ENCODE data around the gene SUPT6H.
"Not testable (repeated sequence)": the region's sequence is repeated elsewhere in the genome, so short reads cannot be mapped to it uniquely, and the experiment has no call there.

The SUPT6H gene

DNA sequence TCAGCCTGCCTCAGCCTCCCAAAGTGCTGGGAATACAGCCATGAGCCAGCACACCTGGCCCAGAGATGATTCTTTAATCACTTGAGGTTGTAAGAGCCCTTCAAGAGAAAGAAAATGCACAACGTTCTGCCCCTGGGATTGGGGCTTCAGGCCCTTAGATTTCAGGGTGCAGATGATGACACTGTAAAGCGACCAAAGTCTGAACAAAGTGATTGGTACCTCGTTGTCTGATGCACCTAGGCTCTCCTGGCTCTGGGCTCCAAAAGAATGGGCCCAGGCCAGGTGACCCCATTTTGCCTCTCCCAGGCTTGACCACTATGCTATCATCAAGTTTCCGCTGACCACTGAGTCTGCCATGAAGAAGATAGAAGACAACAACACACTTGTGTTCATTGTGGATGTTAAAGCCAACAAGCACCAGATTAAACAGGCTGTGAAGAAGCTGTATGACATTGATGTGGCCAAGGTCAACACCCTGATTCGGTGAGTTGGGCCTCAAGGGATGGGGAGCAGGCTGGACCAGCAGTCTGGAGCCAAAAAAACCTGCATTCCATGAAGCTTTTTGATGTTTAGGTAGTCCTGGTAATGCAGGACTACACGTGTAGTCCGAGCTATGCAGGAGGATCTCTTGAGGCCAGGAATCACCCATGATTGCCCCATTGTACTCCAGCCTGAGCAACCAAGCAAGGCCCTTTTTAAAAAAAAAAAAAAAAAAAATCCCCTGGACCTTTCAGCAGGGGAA, 60.6 kb downstream of the SUPT6H start:
- DNase-seq (ENCODE audit: low read depth), result no peak
- H3K4me3 ChIP-seq (ENCODE audit: control insufficient read depth, low read depth, low read length), result no peak overlapping the region
- TF ChIP-seq, protein P1, sequence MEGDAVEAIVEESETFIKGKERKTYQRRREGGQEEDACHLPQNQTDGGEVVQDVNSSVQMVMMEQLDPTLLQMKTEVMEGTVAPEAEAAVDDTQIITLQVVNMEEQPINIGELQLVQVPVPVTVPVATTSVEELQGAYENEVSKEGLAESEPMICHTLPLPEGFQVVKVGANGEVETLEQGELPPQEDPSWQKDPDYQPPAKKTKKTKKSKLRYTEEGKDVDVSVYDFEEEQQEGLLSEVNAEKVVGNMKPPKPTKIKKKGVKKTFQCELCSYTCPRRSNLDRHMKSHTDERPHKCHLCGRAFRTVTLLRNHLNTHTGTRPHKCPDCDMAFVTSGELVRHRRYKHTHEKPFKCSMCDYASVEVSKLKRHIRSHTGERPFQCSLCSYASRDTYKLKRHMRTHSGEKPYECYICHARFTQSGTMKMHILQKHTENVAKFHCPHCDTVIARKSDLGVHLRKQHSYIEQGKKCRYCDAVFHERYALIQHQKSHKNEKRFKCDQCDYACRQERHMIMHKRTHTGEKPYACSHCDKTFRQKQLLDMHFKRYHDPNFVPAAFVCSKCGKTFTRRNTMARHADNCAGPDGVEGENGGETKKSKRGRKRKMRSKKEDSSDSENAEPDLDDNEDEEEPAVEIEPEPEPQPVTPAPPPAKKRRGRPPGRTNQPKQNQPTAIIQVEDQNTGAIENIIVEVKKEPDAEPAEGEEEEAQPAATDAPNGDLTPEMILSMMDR (IDR thresholded peaks at IDR 0.05; ENCODE audit: control insufficient read depth, insufficient read depth, low read depth, low read length, missing control alignments), result no peak

DNA sequence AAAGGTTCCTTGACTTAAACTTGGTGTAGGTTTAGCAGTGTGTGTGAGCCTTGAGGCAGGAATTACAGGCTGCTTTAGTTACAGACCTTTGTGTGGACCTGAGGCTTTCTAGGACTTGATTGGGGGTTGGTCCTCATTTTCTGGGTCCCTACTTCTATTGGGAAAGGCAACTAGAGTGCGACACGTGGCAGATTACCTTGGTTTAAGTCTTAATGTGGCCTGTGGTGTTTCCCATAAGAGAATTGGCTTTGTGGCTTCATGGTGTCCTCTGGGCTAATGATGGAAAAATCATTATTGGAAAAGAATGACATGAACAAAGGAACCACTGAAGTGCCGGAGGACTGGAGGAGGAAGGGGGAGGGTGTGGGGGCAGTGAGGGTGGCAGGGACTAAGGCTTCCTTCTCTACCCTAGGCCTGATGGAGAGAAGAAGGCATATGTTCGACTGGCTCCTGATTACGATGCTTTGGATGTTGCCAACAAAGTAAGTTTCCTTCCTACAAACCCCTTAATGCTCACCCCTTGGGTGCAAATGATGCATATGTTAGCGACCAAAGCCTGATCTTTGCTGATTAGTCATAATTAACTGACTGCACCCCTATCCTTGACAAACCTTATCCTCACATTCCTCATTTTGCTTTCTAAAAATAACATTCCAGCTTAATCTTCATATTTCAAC, 61.3 kb downstream of the SUPT6H start:
- no peak overlapping the region for H3K4me3 ChIP-seq (ENCODE audit: control insufficient read depth, low read depth, low read length)
- no peak for DNase-seq (ENCODE audit: low read depth)
- TF ChIP-seq, protein P1 (IDR thresholded peaks at IDR 0.05; ENCODE audit: control insufficient read depth, insufficient read depth, low read depth, low read length, missing control alignments), result no peak

DNA sequence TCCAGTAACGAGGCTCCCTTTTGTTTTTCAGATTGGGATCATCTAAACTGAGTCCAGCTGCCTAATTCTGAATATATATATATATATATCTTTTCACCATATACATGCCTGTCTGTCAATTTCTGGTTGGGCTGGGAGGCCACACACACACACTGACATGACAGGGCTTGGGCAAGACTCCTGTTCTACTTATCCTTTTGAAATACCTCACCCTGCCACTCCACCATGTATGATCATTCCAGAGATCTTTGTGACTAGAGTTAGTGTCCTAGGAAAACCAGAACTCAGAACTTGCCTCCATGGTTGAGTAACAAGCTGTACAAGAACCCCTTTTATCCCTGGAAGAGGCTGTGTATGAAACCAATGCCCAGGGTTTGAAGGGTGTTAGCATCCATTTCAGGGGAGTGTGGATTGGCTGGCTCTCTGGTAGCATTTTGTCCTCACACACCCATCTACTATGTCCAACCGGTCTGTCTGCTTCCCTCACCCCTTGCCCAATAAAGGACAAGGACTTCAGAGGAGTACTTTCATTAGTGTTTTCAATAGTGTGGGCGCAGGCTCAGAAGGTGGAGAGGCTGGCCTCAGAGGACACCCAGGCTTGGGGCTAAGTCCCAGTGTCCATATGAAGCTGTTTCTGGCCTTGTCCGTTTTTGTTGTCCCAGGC, 62.0 kb downstream of the SUPT6H start:
- DNase-seq (ENCODE audit: low read depth); H3K4me3 ChIP-seq (ENCODE audit: control insufficient read depth, low read depth, low read length): not testable (repeated sequence)

DNA sequence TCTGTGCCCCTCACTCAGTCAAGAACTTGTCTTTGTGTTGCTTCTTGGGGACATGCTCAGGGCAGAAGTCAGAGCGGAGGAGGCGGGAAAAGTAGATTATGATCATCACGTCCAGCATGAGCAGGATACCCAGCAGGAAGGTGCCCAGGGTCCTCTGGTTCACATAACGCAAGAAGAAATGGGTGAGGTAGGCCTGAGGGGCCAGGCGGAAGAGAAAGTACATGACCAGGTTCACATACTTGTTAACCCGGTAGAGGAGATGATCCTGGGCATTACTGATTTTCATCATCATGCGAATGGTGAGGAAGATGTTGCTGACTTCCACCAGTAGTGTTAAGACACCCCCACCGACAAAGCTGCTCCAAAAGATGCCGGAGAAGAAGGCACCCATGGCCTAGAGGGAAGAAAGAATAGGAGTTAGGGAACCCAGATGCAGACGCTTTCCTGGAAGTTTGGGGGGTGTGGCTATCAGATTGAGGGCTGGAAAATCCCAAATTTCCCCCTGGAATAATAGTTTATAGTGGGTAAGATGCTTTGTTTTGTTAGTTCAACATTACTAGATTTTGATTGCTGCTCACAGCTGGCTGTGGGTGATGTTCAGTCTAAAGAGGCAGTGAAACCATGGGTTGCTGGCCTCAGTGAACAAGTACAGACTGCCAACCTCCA, 62.6 kb downstream of the SUPT6H start:
- no peak for DNase-seq (ENCODE audit: low read depth)
- TF ChIP-seq, protein P1 (IDR thresholded peaks at IDR 0.05; ENCODE audit: control insufficient read depth, insufficient read depth, low read depth, low read length, missing control alignments), result no peak

DNA sequence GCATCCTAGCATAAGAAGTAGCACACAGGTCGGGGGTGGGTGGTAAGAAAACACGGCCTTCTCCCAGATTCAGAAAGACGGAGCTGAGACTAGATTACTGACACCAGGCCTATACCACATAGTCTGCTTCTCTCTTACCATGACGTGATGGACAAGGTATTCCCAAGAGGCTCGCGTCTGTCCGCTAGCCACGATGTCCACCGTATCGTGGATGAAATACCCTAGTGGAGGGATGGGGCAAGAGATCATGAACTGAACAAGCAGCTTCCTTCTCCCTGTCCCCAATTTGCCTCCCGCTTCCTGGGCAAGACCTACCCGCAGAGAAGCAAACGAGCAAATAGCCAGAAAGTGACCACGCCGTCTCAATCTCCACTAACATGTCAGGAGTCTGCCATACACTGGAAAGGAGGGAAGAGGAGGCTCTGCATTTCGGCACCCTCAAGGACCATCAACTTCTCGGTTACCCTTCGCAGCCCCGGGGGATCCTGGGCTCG, 63.2 kb downstream of the SUPT6H start:
- DNase-seq (ENCODE audit: low read depth), result no peak
- H3K4me3 ChIP-seq (ENCODE audit: control insufficient read depth, low read depth, low read length), result peak overlapping the region; percentile 60
- TF ChIP-seq, protein P1 (IDR thresholded peaks at IDR 0.05; ENCODE audit: control insufficient read depth, insufficient read depth, low read depth, low read length, missing control alignments), result peak; percentile 25

More for the DNA sequence above, 62.6 kb downstream of the SUPT6H start:
- no peak overlapping the region for H3K4me3 ChIP-seq (ENCODE audit: control insufficient read depth, low read depth, low read length)

DNA sequence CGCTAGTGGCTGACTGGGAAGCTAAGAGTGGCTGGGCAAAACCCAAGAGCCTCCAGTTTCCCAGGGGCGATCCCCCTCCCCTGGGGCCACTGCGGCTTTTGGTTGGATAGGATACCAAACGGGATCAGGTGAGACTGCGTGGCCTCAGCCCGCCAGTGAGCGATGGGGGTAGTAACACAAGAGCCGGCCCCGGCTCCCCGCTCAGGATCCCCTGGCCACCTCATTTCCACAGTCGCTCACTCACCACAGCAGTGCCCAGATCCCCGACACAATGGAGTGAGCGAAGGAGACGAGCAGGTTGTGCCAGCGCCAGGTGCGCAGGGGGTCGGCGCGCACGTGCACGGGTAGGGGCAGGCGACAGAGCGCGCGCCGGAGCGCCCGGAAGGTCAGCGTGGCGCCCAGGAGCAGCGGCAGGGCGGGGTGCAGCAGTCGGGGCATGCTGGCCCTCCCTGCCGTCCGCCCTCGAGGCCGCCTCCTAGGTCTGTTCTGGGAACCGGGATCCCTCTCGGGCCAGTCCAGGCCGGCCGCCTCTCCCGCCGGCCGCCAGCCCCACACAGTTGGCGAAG, 63.7 kb downstream of the SUPT6H start:
- no peak for DNase-seq (ENCODE audit: low read depth)
- TF ChIP-seq, protein P1 (IDR thresholded peaks at IDR 0.05; ENCODE audit: control insufficient read depth, insufficient read depth, low read depth, low read length, missing control alignments), result no peak
- H3K4me3 ChIP-seq (ENCODE audit: control insufficient read depth, low read depth, low read length), result peak overlapping the region; percentile 60
